C4-2B (cell line): ENCODE results near the gene RBMS1.

Source experiments
- ZFX ChIP-seq: fragments of 450-650 bp; IDR thresholded peaks from 2 replicates; pipeline ENCODE4 v1.6.1; 2017
- TF ChIP-seq, protein P1 (sequence below): fragments of 450-650 bp; conservative IDR thresholded peaks from 2 replicates; pipeline ENCODE4 v1.5.1; 2017; ENCODE audit warnings: mild to moderate bottlenecking

DNA sequence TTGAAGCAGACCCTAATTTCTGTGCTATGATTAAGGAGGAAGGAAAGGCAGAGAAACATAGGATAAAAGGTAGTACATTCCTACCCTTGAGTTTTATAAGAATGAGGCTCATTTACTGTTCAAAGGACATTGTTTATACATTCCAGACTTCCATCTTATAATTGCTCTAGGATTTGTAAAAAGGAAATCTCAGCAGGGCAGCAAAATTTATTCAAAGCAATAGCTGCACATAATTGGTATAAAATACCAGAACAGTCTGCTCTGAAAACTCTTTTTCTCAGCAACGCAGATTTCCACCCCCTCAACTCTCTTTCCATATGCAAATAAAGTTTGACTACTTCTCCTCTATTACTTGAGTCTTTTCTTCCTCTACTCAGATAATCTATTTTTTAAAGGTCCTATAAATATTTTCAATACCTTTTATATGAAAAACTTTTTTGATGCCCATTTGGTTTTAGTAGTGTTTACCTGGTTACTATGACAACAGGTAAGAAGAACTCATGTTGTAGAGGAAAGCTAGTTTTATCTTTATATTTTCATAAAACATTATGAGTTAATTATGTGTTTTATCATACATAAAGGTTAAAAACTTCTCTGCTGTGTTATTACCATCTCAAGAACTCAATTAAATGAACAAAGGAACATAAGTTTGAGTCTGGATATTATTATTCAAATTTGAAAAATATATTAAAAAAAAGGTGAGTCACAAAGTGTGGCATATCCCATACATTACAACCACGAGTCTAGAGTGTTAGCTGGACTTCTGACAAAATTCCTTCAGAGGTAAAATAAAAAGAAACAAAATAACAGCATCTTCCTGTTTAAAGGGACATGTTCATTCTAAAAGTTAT lies 19.9 kb downstream of the RBMS1 start:
- TF ChIP-seq, protein P1, sequence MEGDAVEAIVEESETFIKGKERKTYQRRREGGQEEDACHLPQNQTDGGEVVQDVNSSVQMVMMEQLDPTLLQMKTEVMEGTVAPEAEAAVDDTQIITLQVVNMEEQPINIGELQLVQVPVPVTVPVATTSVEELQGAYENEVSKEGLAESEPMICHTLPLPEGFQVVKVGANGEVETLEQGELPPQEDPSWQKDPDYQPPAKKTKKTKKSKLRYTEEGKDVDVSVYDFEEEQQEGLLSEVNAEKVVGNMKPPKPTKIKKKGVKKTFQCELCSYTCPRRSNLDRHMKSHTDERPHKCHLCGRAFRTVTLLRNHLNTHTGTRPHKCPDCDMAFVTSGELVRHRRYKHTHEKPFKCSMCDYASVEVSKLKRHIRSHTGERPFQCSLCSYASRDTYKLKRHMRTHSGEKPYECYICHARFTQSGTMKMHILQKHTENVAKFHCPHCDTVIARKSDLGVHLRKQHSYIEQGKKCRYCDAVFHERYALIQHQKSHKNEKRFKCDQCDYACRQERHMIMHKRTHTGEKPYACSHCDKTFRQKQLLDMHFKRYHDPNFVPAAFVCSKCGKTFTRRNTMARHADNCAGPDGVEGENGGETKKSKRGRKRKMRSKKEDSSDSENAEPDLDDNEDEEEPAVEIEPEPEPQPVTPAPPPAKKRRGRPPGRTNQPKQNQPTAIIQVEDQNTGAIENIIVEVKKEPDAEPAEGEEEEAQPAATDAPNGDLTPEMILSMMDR, result no peak
- no peak for TF ChIP-seq ZFX
